Measurements from ENCODE around the gene TTC36. TPM values are rescaled to one million over a fixed set of nuclear protein-coding genes. Genes with fewer than 3 reads are reported as not detected.

Gene TTC36
- total RNA-seq, 1 experiment from 2014 or later: 1.6 TPM

GRCh38 chr11:118537409-118537980 is 10.2 kb downstream of the TTC36 start:
- H2BK20ac ChIP-seq (ENCODE audit: low read depth, low read length, poor library complexity, severe bottlenecking): no peak overlapping the region
- H2BK12ac ChIP-seq (ENCODE audit: insufficient read length, low read depth, low read length): no peak overlapping the region
- no peaks in the 10 kb centered on the region for H3K79me2 ChIP-seq (ENCODE audit: insufficient read depth, low read length)
- no peak overlapping the region for H2BK120ac ChIP-seq (ENCODE audit: low read depth, low read length, poor library complexity, severe bottlenecking)
- no peak overlapping the region for H3K56ac ChIP-seq (ENCODE audit: insufficient read length, low read depth, low read length)
- no peak overlapping the region for H3K4me3 Mint-ChIP-seq
- H3K27me3 Mint-ChIP-seq (ENCODE audit: low read depth): no peaks in the 10 kb centered on the region
- peaks cover 0 to 20% (median 15%) of the 10 kb centered on the region in 3 experiments; a peak in 6 of 7 replicates for H3K36me3 Mint-ChIP-seq (ENCODE audit: insufficient read depth in 1 of 3, low read depth in 3 of 3)
- H3K4me2 ChIP-seq (ENCODE audit: insufficient read depth, insufficient read length, low read length): no peak overlapping the region
- 0 out of 4 replicates have a peak, but pooled peaks cover 0 to 3% of the 10 kb centered on the region in 2 experiments for H3K4me1 Mint-ChIP-seq
- no peak overlapping the region for H2AK5ac ChIP-seq (ENCODE audit: insufficient read length, low read length)
- H4K5ac ChIP-seq (ENCODE audit: insufficient read length, low read depth, low read length): no peak overlapping the region
- WGBS (ENCODE audit: extremely low coverage, insufficient read length, low lambda C conversion rate): no CpG with 5 or more reads among the region's 6 CpGs
- H2AFZ ChIP-seq (ENCODE audit: low read length): no peak overlapping the region
- DNase-seq: no peak
- no peak overlapping the region for H3K9ac ChIP-seq (ENCODE audit: extremely low read depth, insufficient read length, low read length)
- H2BK15ac ChIP-seq (ENCODE audit: low read depth, low read length): no peak overlapping the region
- no peaks in the 10 kb centered on the region for H3K9me3 Mint-ChIP-seq
- H3K27ac Mint-ChIP-seq: no peak overlapping the region
- no peaks in the 10 kb centered on the region for H4K20me1 ChIP-seq (ENCODE audit: control insufficient read depth, insufficient read depth, insufficient read length)
- H3K4me1 ChIP-seq (ENCODE audit: insufficient read depth, low read length): no peaks in the 10 kb centered on the region
- H3K79me1 ChIP-seq (ENCODE audit: insufficient read depth, low read depth, low read length, poor library complexity, severe bottlenecking): no peaks in the 10 kb centered on the region
- H2BK5ac ChIP-seq (ENCODE audit: insufficient read length, low read length): no peak overlapping the region
- H3K23ac ChIP-seq (ENCODE audit: insufficient read length, low read depth, low read length): no peak overlapping the region
- H3K14ac ChIP-seq (ENCODE audit: insufficient read depth, low read length): no peak overlapping the region
- H3K27ac ChIP-seq (ENCODE audit: insufficient read length, low read depth, low read length): no peak overlapping the region
- H3K18ac ChIP-seq (ENCODE audit: insufficient read length, low read depth, low read length): no peak overlapping the region
- no peaks in the 10 kb centered on the region for H3K23me2 ChIP-seq (ENCODE audit: insufficient read length, low read depth, low read length, poor library complexity, severe bottlenecking)
- H3T11ph ChIP-seq (ENCODE audit: low read length): no peak overlapping the region
- no peak overlapping the region for H4K8ac ChIP-seq (replicated peaks; ENCODE audit: insufficient read length, low read depth, low read length)
- H3K27me3 ChIP-seq (ENCODE audit: insufficient read depth, low read length): no peaks in the 10 kb centered on the region
- H3K4ac ChIP-seq (ENCODE audit: low read depth, low read length): no peak overlapping the region
- H3K9me3 ChIP-seq (ENCODE audit: control insufficient read depth, low read depth, low read length): no peaks in the 10 kb centered on the region
- no peak overlapping the region for H4K91ac ChIP-seq (ENCODE audit: insufficient read length, low read depth, low read length)
- TF ChIP-seq, protein P1, sequence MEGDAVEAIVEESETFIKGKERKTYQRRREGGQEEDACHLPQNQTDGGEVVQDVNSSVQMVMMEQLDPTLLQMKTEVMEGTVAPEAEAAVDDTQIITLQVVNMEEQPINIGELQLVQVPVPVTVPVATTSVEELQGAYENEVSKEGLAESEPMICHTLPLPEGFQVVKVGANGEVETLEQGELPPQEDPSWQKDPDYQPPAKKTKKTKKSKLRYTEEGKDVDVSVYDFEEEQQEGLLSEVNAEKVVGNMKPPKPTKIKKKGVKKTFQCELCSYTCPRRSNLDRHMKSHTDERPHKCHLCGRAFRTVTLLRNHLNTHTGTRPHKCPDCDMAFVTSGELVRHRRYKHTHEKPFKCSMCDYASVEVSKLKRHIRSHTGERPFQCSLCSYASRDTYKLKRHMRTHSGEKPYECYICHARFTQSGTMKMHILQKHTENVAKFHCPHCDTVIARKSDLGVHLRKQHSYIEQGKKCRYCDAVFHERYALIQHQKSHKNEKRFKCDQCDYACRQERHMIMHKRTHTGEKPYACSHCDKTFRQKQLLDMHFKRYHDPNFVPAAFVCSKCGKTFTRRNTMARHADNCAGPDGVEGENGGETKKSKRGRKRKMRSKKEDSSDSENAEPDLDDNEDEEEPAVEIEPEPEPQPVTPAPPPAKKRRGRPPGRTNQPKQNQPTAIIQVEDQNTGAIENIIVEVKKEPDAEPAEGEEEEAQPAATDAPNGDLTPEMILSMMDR (conservative IDR thresholded peaks at IDR 0.05): no peak
